Testis (tissue), 2 donors: ENCODE measurements around the gene IL2RG.
A peak's percentile ranks its signal among the peaks of the same experiment; 100 is the strongest.

Source experiments
- CTCF ChIP-seq, 3 experiments: fragments of 450-650 bp in 2 of 3; fragments of 200-600 bp in 1 of 3; sonication (generic) in 1 of 3; IDR thresholded peaks; one replicate each; pipeline ENCODE4 v1.5.1; 2016 to 2019; ENCODE audit warnings: antibody characterized with exemption in 3 of 3, mild to moderate bottlenecking in 2 of 3, moderate library complexity in 1 of 3
- POLR2A ChIP-seq: fragments of 450-650 bp; IDR thresholded peaks from one replicate; pipeline ENCODE4 v1.6.1; 2017; ENCODE audit warnings: antibody characterized with exemption, mild to moderate bottlenecking, moderate library complexity

GRCh38 chrX:71128915-71129765 lies 17.8 kb upstream of the IL2RG start:
- TF ChIP-seq POLR2A (no peak), CTCF (IDR thresholded peaks at IDR 0.05) (peak; percentile 32 to 59 (median 50))
